SU-DHL-6 (cell line): ENCODE results near the gene SUN3.

Experiments
- H2AFZ ChIP-seq: fragments of 200-600 bp; sonication (generic); 2 replicates; pipeline ENCODE4 v1.6.1; 2014; ENCODE audit warnings: low read depth, mild to moderate bottlenecking, moderate library complexity, mixed read lengths, antibody characterized with exemption, low read length; ENCODE audit not compliant: severe bottlenecking
- H3F3A ChIP-seq: fragments of 200-600 bp; shearing (Covaris generic); 2 replicates; pipeline ENCODE4 v1.6.0; 2016; ENCODE audit warnings: antibody characterized with exemption, mild to moderate bottlenecking; ENCODE audit not compliant: insufficient read depth
- H3K27ac ChIP-seq: fragments of 200-600 bp; sonication (generic); 2 replicates; pipeline ENCODE4 v1.5.1; 2016; ENCODE audit warnings: low read depth, mild to moderate bottlenecking, low read length, moderate library complexity, mixed read lengths
- H3K27me3 ChIP-seq: fragments of 200-600 bp; sonication (generic), shearing (Covaris generic); 2 replicates; pipeline ENCODE4 v1.6.0; 2014; ENCODE audit warnings: mild to moderate bottlenecking, low read length
- H3K36me3 ChIP-seq: fragments of 200-600 bp; sonication (generic); 2 replicates; pipeline ENCODE4 v1.6.1; 2014; ENCODE audit warnings: mild to moderate bottlenecking, low read length, mixed read lengths
- H3K4me2 ChIP-seq: fragments of 300-600, 200-600 bp; shearing (Covaris generic), sonication (generic); 2 replicates; pipeline ENCODE4 v1.6.0; 2014; ENCODE audit warnings: low read length, low read depth, mild to moderate bottlenecking; ENCODE audit not compliant: poor library complexity, severe bottlenecking
- H3K4me3 ChIP-seq: fragments of 200-600 bp; sonication (generic); 2 replicates; pipeline ENCODE4 v1.5.1; 2014; ENCODE audit warnings: antibody characterized with exemption, low read length, mild to moderate bottlenecking, mixed read lengths; ENCODE audit not compliant: insufficient read depth, poor library complexity, severe bottlenecking
- H3K79me2 ChIP-seq: fragments of 200-600 bp; sonication (generic); 2 replicates; pipeline ENCODE4 v1.6.1; 2014; ENCODE audit warnings: mild to moderate bottlenecking, low read length, moderate library complexity; ENCODE audit not compliant: insufficient read depth
- H3K9ac ChIP-seq: fragments of 200-600 bp; sonication (generic); 2 replicates; pipeline ENCODE4 v1.7.0; 2014; ENCODE audit warnings: mild to moderate bottlenecking, low read length
- H3K9me2 ChIP-seq: fragments of 200-600 bp; sonication (generic); replicated peaks from 2 replicates; pipeline ENCODE4 v1.6.1; 2014; ENCODE audit warnings: low read length; ENCODE audit not compliant: insufficient read depth
- H3K9me3 ChIP-seq: fragments of 200-600 bp; sonication (generic); 2 replicates; pipeline ENCODE4 v1.6.1; 2014; ENCODE audit warnings: low read length, mixed read lengths; ENCODE audit not compliant: insufficient read depth
- H4K20me1 ChIP-seq: fragments of 200-600 bp; sonication (generic); 2 replicates; pipeline ENCODE4 v1.6.1; 2014; ENCODE audit warnings: low read depth, mild to moderate bottlenecking, antibody characterized with exemption, low read length, moderate library complexity, mixed read lengths
- EZH2phosphoT487 ChIP-seq: fragments of 200-600 bp; sonication (generic), shearing (Covaris generic); conservative IDR thresholded peaks from 2 replicates; pipeline ENCODE4 v1.6.1; 2018; ENCODE audit warnings: mild to moderate bottlenecking, antibody characterized with exemption, low read length, moderate library complexity, mixed read lengths
- TF ChIP-seq, protein P1 (sequence below): fragments of 200-600 bp; sonication (generic); IDR thresholded peaks from one replicate; pipeline ENCODE4 v1.5.1; 2017; ENCODE audit warnings: antibody characterized with exemption, mild to moderate bottlenecking, low read length, moderate library complexity; ENCODE audit not compliant: insufficient read depth, poor library complexity, severe bottlenecking

Gene SUN3

DNA sequence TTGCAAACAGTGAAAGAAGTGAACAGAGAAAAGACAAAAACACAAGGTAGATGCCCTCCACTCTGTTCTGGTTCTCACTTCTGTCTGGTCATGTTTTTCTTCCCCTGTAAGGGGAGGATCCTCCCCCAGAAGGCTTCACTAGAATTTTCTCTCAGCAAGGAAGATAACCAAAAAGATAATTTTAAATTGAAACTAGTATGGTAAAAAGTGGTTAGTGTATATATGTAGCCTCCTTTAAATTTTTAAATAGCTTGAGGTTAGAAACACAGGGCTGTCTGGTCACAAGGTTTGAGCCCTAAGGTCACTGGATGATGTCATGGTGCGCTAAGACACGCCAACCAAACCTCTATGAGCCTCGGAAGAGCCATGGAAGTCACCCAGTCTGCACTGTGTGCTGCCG is 75.1 kb downstream of the SUN3 start:
- Histone ChIP-seq H3K27ac (no peak overlapping the region), H3K4me3 (no peak overlapping the region), H3K9me3 (no peaks in the 10 kb centered on the region), H4K20me1 (no peaks in the 10 kb centered on the region), H2AFZ (no peak overlapping the region), H3K9ac (no peak overlapping the region), H3K4me2 (no peak overlapping the region), H3K36me3 (peaks cover 22% of the 10 kb centered on the region; the same call in 1 of the 2 replicates), H3K79me2 (no peaks in the 10 kb centered on the region), H3K9me2 (no peaks in the 10 kb centered on the region), H3K27me3 (no peaks in the 10 kb centered on the region), H3F3A (no peaks in the 10 kb centered on the region; the same call in 1 of the 2 replicates)
- TF ChIP-seq, protein P1, sequence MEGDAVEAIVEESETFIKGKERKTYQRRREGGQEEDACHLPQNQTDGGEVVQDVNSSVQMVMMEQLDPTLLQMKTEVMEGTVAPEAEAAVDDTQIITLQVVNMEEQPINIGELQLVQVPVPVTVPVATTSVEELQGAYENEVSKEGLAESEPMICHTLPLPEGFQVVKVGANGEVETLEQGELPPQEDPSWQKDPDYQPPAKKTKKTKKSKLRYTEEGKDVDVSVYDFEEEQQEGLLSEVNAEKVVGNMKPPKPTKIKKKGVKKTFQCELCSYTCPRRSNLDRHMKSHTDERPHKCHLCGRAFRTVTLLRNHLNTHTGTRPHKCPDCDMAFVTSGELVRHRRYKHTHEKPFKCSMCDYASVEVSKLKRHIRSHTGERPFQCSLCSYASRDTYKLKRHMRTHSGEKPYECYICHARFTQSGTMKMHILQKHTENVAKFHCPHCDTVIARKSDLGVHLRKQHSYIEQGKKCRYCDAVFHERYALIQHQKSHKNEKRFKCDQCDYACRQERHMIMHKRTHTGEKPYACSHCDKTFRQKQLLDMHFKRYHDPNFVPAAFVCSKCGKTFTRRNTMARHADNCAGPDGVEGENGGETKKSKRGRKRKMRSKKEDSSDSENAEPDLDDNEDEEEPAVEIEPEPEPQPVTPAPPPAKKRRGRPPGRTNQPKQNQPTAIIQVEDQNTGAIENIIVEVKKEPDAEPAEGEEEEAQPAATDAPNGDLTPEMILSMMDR: no peak
- TF ChIP-seq EZH2phosphoT487: no peak

DNA sequence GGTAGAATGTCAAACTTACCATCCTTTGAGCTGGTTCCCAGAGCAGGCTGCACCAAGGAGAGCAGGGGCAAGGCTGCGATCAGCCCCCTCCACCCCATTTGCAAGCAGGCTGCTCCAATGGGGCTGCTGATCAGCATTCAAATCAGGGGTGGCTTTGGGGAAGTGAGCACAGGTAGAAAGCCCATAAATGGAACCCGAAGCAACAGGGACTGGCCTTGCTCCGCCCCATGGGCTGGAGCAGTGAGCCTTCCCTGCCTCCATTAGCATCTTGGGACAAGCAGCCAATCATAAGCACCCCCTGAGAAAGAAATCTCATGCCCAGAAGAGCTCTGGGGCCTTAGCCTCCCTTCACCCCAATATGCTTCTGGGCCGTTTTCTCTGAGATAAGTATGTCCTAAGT is 76.7 kb downstream of the SUN3 start:
- no peak overlapping the region for H3K4me2 ChIP-seq
- no peaks in the 10 kb centered on the region for H3K79me2 ChIP-seq
- no peak overlapping the region for H3K4me3 ChIP-seq
- no peak overlapping the region for H3K27ac ChIP-seq
- no peaks in the 10 kb centered on the region for H3K9me3 ChIP-seq
- TF ChIP-seq, protein P1: no peak
- no peak for TF ChIP-seq EZH2phosphoT487
- no peak overlapping the region for H2AFZ ChIP-seq
- H3K9me2 ChIP-seq: no peaks in the 10 kb centered on the region
- no peaks in the 10 kb centered on the region for H4K20me1 ChIP-seq
- no peak overlapping the region for H3K9ac ChIP-seq
- no peaks in the 10 kb centered on the region for H3K27me3 ChIP-seq
- H3K36me3 ChIP-seq: peaks cover 18% of the 10 kb centered on the region; the same call in 1 of the 2 replicates
- no peaks in the 10 kb centered on the region; the same call in 1 of the 2 replicates for H3F3A ChIP-seq

DNA sequence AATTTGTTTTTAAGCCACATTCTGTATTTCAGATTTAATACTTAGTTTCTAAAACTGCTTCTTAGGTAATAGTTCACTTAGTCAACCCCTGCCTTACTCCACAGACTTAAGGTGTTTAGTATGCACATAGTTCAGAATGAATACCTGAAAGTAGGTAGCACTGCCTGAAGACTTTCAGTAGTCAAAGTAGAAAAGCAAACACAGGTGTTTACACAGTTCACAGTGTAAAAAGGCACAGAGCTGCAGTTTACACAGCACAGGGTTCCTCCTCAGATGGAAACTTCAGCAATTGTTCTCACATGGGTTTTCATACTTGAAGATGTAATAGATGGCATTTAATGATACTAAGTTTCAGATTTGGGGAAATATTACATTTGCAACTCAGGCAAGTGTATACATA is 77.5 kb downstream of the SUN3 start:
- H3K36me3 ChIP-seq: peaks cover 12% of the 10 kb centered on the region; the same call in 1 of the 2 replicates
- no peaks in the 10 kb centered on the region for H4K20me1 ChIP-seq
- TF ChIP-seq EZH2phosphoT487: no peak
- TF ChIP-seq, protein P1: no peak
- H3K9me2 ChIP-seq: no peaks in the 10 kb centered on the region
- no peaks in the 10 kb centered on the region for H3K27me3 ChIP-seq
- no peak overlapping the region for H3K4me2 ChIP-seq
- H3K79me2 ChIP-seq: no peaks in the 10 kb centered on the region
- H3K9me3 ChIP-seq: no peaks in the 10 kb centered on the region
- H3K4me3 ChIP-seq: no peak overlapping the region
- H2AFZ ChIP-seq: no peak overlapping the region
- H3K27ac ChIP-seq: no peak overlapping the region
- no peak overlapping the region for H3K9ac ChIP-seq
- no peaks in the 10 kb centered on the region; the same call in 1 of the 2 replicates for H3F3A ChIP-seq
